NCI-H524 (cell line): Measurements from ENCODE around the gene LRRC71.
A peak's percentile ranks its signal among the peaks of the same experiment; 100 is the strongest.

Source experiments
- DNase-seq, 2 experiments: peaks; one replicate each; lab custom pipeline; 2025; lab: John Stamatoyannopoulos, UW

The LRRC71 gene

GRCh38 chr1:156892190-156893047 is 28.0 kb upstream of the LRRC71 start:
- peak; percentile 67 to 81 for DNase-seq

- no peak for DNase-seq
These were observed 27.1 kb upstream of the LRRC71 start, which contains the start of gene PEAR1 for GRCh38 chr1:156893048-156893953. PEAR1 (plus strand) TSS chr1:156893718; CDS start chr1:156903927, 10,209 bp downstream.

GRCh38 chr1:156894001-156894400 is 26.4 kb upstream of the LRRC71 start:
- DNase-seq, result no peak

- no peak for DNase-seq
These were observed 25.5 kb upstream of the LRRC71 start for GRCh38 chr1:156894711-156895454.

- DNase-seq, result no peak
These were observed 25.0 kb upstream of the LRRC71 start for GRCh38 chr1:156895455-156895812.

GRCh38 chr1:156895927-156896326 is 24.5 kb upstream of the LRRC71 start:
- DNase-seq, result no peak

- DNase-seq, result no peak
These were observed 23.9 kb upstream of the LRRC71 start for GRCh38 chr1:156896490-156897033.

- no peak for DNase-seq
These were observed 23.2 kb upstream of the LRRC71 start for GRCh38 chr1:156897078-156897825.

GRCh38 chr1:156898161-156898566 is 22.3 kb upstream of the LRRC71 start:
- no peak for DNase-seq

GRCh38 chr1:156898971-156899664 is 21.3 kb upstream of the LRRC71 start:
- DNase-seq, result no peak

GRCh38 chr1:156899956-156900718 is 20.3 kb upstream of the LRRC71 start:
- no peak for DNase-seq

GRCh38 chr1:156900896-156901589 is 19.4 kb upstream of the LRRC71 start:
- DNase-seq, result no peak

GRCh38 chr1:156901590-156901900 is 18.9 kb upstream of the LRRC71 start:
- DNase-seq, result no peak

GRCh38 chr1:156901966-156902915 is 18.2 kb upstream of the LRRC71 start:
- no peak for DNase-seq

GRCh38 chr1:156903328-156904091 is 16.9 kb upstream of the LRRC71 start:
- no peak for DNase-seq

- no peak for DNase-seq
These were observed 16.1 kb upstream of the LRRC71 start for GRCh38 chr1:156904187-156904959.

GRCh38 chr1:156905176-156905575 is 15.3 kb upstream of the LRRC71 start:
- DNase-seq, result no peak
